ENCODE measurements around the gene MZT2A.
"Not testable (repeated sequence)": the region's sequence is repeated elsewhere in the genome, so short reads cannot be mapped to it uniquely, and the experiment has no call there.

The MZT2A gene

DNA sequence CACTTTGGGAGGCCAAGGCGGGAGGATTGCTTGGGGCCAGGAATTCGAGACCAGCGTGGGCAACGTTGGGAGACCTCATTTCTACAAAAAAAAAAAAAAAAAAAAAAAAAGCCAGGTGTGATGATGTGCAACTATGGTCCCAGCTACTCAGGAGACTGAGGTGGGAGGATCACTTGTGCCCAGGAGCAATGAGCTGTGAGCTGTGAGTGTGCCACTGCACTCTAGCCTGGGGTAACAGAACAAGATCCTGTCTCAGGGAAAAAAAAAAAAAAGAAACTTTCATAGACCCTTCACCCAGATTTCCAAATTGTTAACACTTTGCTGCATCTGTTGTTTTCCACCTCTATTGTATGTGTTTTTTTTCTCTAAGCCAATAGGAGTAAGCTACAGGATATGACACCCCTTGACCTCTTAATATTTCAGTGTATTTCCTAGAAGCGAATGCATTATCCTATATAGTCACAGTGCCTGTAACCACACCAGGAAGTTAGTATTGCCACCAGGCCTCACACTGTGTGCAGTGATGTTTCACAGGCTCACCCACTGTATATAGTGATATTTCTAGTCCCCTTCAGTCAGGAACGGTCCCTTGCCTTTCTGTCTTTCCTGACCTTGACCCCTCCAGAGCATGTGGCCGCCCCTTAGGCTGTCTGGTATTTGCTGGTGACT is 12.0 kb upstream of the MZT2A start:
- not testable (repeated sequence) for H3K27me3 ChIP-seq (ENCODE audit: low read depth, low read length); H3K4me1 ChIP-seq (ENCODE audit: control insufficient read depth in 1 of 2, insufficient read depth in 2 of 2, low read length in 2 of 2); H3K4me3 ChIP-seq (ENCODE audit: low read depth in 1 of 2, low read length in 2 of 2); H3K9me3 ChIP-seq (ENCODE audit: control insufficient read depth in 1 of 2, low read length in 2 of 2); H3K27ac ChIP-seq (ENCODE audit: low read length)
- peaks cover 6 to 66% of the 10 kb centered on the region in 2 donors for H3K36me3 ChIP-seq (ENCODE audit: control insufficient read depth in 1 of 2, insufficient read depth in 2 of 2, low read length in 2 of 2)

DNA sequence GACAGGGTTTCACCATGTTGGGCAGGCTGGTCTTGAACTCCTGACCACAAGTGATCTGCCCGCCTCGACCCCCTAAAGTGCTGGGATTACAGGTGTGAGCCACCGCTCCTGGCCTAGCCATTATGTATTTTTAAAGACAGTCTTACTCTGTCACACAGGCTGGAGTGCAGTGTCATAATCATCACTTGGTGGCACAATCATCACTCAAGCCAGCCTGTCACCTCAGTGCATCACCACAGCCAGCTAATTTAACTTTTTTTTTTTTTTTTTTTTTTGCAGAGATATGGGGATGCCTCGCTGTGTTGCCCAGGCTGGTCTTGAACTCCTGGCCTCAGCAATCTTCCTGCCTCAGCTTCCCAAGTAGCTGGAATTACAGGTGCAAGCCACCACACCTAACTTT is 11.4 kb upstream of the MZT2A start:
- peaks cover 6 to 67% of the 10 kb centered on the region in 2 donors for H3K36me3 ChIP-seq (ENCODE audit: control insufficient read depth in 1 of 2, insufficient read depth in 2 of 2, low read length in 2 of 2)
- H3K9me3 ChIP-seq (ENCODE audit: control insufficient read depth in 1 of 2, low read length in 2 of 2) = not testable (repeated sequence)

DNA sequence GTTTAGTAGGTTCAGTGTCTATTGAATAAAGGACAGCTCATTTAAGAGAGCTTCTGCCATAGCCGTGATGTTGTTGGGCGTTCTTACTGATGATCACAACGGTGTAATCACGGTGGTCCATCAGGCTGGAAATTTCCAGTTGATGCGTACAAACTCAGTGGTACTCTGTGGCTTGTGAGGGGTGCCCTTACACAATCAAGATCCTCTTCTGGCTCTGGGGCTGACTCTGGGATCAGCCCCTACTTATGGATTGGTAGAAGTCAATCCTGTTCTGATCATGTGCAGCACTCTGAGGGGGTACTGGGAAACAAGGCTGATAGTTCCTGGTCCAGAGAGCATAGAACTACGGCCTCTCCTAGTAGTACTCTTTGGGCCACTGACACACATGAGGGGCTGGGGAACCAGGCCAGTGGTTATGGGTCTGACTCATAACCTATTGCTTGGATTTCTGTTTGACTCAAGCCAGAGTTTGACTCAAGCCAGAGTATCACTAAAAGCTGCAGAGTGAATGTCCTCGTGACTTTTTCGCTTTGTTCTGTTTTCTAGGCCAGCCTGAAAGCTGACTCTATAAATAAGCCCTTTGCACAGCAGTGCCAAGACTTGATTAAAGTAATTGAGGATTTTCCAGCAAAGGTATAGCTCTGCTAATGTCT is 6.2 kb upstream of the MZT2A start:
- H3K9me3 ChIP-seq (ENCODE audit: control insufficient read depth in 1 of 2, low read length in 2 of 2); H3K27ac ChIP-seq (ENCODE audit: low read length); H3K27me3 ChIP-seq (ENCODE audit: low read depth, low read length); H3K4me3 ChIP-seq (ENCODE audit: low read depth in 1 of 2, low read length in 2 of 2): not testable (repeated sequence)
- peaks cover 0 to 38% of the 10 kb centered on the region in 2 donors for H3K36me3 ChIP-seq (ENCODE audit: control insufficient read depth in 1 of 2, insufficient read depth in 2 of 2, low read length in 2 of 2)
- H3K4me1 ChIP-seq (ENCODE audit: control insufficient read depth in 1 of 2, insufficient read depth in 2 of 2, low read length in 2 of 2) = peaks cover 0 to 16% of the 10 kb centered on the region in 2 donors

More for the DNA sequence above, 11.4 kb upstream of the MZT2A start:
- not testable (repeated sequence) for H3K27ac ChIP-seq (ENCODE audit: low read length); H3K27me3 ChIP-seq (ENCODE audit: low read depth, low read length); H3K4me1 ChIP-seq (ENCODE audit: control insufficient read depth in 1 of 2, insufficient read depth in 2 of 2, low read length in 2 of 2); H3K4me3 ChIP-seq (ENCODE audit: low read depth in 1 of 2, low read length in 2 of 2)

DNA sequence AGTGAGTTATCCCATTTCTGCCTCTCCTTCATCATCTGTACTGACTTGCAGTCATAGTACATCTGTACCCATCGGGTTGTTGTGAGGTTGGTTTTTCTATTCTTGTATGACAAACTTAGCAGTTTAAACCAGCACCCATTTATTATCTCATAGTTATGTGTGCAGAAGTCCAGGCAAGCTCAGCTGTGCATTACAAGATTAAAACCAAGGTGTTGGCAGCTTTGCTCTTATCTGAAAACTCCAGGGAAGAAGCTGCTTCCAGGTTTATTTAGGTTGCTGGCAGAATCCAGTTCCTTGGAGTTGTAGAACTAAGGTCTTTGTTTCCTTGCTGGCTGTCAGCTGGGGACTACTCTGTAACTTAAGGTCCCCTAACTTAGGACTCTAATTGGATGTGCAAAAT is 3.3 kb upstream of the MZT2A start:
- H3K27ac ChIP-seq (ENCODE audit: low read length) = not testable (repeated sequence)
- H3K4me1 ChIP-seq (ENCODE audit: control insufficient read depth in 1 of 2, insufficient read depth in 2 of 2, low read length in 2 of 2) = peaks cover 0 to 25% of the 10 kb centered on the region in 2 donors

DNA sequence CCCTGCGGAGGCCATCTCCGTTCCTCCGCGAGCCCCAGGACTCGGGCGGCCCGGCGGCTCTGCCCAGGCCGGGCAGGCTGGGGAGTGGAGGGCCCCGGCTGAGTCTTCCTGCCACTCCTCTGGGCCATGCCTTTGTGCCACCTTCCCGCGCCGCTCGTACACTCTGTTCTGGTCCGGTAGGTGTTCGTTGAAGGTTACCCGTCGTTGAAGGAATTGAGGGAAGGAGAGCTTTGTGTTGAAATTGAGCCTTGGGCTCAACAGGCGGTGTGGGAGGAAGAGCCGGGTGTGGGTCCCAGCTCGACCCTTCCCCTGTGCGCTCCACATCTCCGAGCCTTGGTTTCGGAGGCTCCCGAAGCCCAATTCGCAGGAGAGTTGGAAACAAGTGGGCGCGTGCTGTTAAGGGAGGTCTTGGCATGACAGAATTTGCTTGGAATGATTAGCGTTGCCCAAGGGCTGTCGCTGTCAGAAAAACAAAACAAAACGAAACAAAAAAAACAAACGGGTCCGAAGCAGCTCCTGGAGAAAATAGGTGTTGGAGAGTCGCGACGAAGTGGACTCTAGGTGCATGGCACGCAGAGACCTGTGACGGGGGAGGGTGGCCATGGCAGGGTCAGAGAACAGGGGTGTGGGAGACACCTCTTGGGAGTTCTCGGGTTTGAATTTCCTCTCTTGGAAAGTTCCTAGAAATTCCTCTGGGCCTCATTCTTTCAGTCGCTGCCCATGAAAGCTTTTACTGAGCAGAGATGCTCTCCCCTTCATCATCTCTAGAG is 1.2 kb upstream of the MZT2A start:
- peaks cover 0 to 27% of the 10 kb centered on the region in 2 donors for H3K4me1 ChIP-seq (ENCODE audit: control insufficient read depth in 1 of 2, insufficient read depth in 2 of 2, low read length in 2 of 2)
- no peaks in the 10 kb centered on the region for H3K27me3 ChIP-seq (ENCODE audit: low read depth, low read length)
- peaks cover 0 to 5% of the 10 kb centered on the region in 2 donors for H3K36me3 ChIP-seq (ENCODE audit: control insufficient read depth in 1 of 2, insufficient read depth in 2 of 2, low read length in 2 of 2)
- peak overlapping the region; percentile 80 to 83 for H3K4me3 ChIP-seq (ENCODE audit: low read depth in 1 of 2, low read length in 2 of 2)
- no peaks in the 10 kb centered on the region for H3K9me3 ChIP-seq (ENCODE audit: control insufficient read depth in 1 of 2, low read length in 2 of 2)
- peak overlapping the region; percentile 79 for H3K27ac ChIP-seq (ENCODE audit: low read length)

More for the DNA sequence above, 3.3 kb upstream of the MZT2A start:
- H3K36me3 ChIP-seq (ENCODE audit: control insufficient read depth in 1 of 2, insufficient read depth in 2 of 2, low read length in 2 of 2) = peaks cover 0 to 16% of the 10 kb centered on the region in 2 donors
- H3K4me3 ChIP-seq (ENCODE audit: low read depth in 1 of 2, low read length in 2 of 2); H3K27me3 ChIP-seq (ENCODE audit: low read depth, low read length); H3K9me3 ChIP-seq (ENCODE audit: control insufficient read depth in 1 of 2, low read length in 2 of 2): not testable (repeated sequence)

DNA sequence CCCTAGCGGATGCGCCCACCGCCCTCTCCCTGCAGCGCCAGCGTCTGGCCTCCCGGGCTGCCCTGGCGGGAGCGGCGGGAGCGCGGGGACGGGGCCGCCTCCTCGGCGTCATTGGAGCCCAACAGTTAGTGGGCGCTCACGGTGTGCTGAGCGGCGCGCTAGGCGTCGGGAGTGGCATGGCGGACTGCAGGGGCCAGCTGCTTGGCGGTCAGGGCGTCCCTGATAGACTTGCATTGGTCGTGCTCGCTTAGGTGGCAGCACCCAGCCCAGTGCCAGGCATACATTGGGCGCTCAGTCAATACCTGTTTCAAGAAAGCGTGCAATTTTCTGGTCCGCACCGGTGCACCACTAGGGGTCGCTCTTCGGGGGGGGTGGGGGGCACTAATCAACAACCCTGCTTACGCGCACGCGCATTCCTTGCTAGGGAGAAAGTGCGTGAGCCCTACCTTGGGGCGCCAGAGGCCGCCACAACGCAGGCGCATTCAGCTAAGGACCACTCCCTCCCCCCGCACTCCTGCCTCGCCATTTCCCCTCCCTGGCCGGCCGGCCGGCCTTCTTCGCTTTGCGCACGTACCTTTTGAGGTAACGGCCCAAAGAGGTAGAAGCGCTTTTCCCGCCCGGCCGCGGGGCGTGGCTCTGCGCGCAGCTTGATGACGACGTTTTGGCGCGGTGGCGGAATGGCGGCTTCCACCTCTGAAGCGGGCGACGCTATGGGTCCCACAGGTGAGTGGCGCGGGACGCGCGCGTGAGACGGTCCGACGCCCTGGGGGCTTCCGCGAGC is 411 bp upstream of the MZT2A start:
- Histone ChIP-seq H3K9me3 (ENCODE audit: control insufficient read depth in 1 of 2, low read length in 2 of 2) (no peaks in the 10 kb centered on the region), H3K36me3 (ENCODE audit: control insufficient read depth in 1 of 2, insufficient read depth in 2 of 2, low read length in 2 of 2) (no peaks in the 10 kb centered on the region), H3K27me3 (ENCODE audit: low read depth, low read length) (no peaks in the 10 kb centered on the region), H3K4me1 (ENCODE audit: control insufficient read depth in 1 of 2, insufficient read depth in 2 of 2, low read length in 2 of 2) (peaks cover 0 to 27% of the 10 kb centered on the region in 2 donors), H3K27ac (ENCODE audit: low read length) (peak overlapping the region; percentile 79), H3K4me3 (ENCODE audit: low read depth in 1 of 2, low read length in 2 of 2) (peak overlapping the region; percentile 80 to 83)

DNA sequence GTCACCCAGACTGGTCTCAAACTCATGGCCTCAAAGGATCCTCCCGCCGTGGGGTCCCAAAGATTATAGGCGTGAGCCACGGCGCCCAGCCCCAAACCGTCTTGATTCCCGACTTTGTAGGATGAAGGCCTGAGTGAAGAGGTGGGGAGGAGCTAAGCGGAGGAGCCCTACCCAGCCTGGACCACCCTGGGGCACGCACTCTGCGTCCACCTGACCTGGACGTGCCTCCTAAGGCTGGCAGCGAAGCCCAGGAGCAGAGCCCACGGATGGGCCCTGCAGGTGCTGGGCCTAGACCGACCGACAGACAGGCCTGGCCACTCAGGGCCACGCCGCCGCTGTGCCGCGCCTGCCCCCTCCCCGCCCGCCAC is 744 bp downstream of the MZT2A start:
- H3K9me3 ChIP-seq (ENCODE audit: control insufficient read depth in 1 of 2, low read length in 2 of 2); H3K27me3 ChIP-seq (ENCODE audit: low read depth, low read length); H3K36me3 ChIP-seq (ENCODE audit: control insufficient read depth in 1 of 2, insufficient read depth in 2 of 2, low read length in 2 of 2); H3K27ac ChIP-seq (ENCODE audit: low read length): not testable (repeated sequence)
- Histone ChIP-seq H3K4me1 (ENCODE audit: control insufficient read depth in 1 of 2, insufficient read depth in 2 of 2, low read length in 2 of 2) (peaks cover 0 to 27% of the 10 kb centered on the region in 2 donors), H3K4me3 (ENCODE audit: low read depth in 1 of 2, low read length in 2 of 2) (peak overlapping the region; percentile 30 to 83)

DNA sequence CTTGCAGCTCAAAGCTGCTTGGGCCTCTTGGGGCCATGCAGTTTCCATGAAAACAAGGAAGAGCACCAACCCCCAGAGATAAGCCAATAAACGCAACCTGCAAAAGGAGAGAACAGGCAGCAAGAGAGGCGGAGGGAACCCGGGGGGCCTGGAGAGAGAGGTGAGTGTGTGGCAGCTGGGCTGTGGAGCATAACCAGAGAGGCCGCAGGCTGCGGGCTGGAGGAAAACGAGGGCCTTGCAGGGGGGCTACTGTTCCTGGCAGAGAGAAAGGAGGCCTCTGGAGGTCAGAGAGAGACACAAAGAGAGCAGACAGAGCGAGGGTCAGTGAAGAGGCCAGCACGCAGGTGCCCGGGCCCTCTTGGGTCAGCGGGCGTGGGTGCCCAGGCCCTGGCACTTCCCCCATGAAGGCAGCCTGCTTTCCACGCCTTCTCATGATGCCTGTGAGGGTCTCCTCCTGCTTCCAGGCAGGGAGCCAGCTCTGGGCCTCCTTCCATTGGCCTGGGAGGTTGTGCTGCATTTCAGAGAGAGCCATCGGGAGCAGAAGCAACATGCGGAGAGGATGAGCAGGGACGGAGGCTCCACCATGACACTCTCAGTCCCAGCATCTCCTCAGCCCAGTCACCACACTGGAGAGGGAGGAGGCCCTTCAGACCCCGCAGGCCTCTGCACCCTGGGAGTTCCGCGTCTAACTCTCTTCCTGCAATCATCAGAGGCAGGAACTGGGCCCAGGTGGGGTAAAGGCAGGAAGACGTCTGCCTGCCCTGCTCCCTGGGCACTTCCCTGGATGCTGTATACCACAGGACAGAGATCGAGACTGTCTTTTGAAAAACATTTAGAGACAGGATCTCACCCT is 1.4 kb downstream of the MZT2A start:
- not testable (repeated sequence) for H3K27ac ChIP-seq (ENCODE audit: low read length); H3K36me3 ChIP-seq (ENCODE audit: control insufficient read depth in 1 of 2, insufficient read depth in 2 of 2, low read length in 2 of 2); H3K9me3 ChIP-seq (ENCODE audit: control insufficient read depth in 1 of 2, low read length in 2 of 2); H3K27me3 ChIP-seq (ENCODE audit: low read depth, low read length)
- H3K4me3 ChIP-seq (ENCODE audit: low read depth in 1 of 2, low read length in 2 of 2) = peak overlapping the region; percentile 30 to 83
- peaks cover 0 to 27% of the 10 kb centered on the region in 2 donors for H3K4me1 ChIP-seq (ENCODE audit: control insufficient read depth in 1 of 2, insufficient read depth in 2 of 2, low read length in 2 of 2)

DNA sequence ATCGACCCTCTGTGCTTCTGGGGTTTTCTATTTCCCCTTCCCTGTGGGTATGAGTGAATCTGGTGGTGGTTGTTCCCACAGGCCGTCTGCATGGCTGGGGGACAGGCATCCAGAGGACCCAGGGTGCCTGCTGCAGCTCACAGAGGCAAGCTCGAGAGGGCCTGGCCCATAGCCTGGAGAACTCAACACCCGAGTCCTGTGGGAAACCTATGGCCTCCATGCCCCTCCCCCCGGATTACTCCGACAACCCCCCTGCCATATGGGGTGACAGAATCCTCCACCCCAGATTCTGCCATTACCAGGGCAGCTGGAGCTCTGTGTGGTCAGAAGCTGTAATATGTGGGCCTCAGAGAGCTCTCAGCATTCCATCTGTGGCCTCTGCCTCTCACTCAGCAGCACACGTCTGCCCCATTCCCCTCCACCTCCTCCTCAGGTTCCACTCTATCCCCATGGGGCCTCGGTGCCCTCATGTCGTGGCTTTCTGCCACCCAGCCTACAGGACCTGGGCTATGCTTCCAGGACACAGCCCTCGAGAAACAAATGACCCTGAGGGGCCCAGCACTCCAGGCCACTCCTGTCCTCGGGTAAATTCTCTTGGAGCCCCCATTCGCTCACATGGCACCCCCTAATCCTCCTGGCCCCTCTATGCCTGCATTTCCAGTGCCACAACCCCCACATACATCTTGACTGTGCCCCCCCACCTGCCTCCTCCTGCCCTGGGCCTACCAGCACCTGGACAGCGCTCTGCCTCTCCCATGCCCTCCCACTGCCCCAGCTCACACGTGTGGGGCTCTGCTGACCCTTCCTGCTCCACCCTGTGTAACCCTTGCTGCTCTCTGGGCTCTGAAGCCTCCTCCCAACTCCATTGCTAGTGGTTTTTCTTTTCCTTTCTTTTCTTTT is 3.6 kb downstream of the MZT2A start:
- H3K36me3 ChIP-seq (ENCODE audit: control insufficient read depth in 1 of 2, insufficient read depth in 2 of 2, low read length in 2 of 2) = peaks cover 0 to 5% of the 10 kb centered on the region in 2 donors
- peaks cover 0 to 11% of the 10 kb centered on the region in 2 donors for H3K4me1 ChIP-seq (ENCODE audit: control insufficient read depth in 1 of 2, insufficient read depth in 2 of 2, low read length in 2 of 2)
- H3K27ac ChIP-seq (ENCODE audit: low read length) = no peak overlapping the region
- H3K9me3 ChIP-seq (ENCODE audit: control insufficient read depth in 1 of 2, low read length in 2 of 2) = no peaks in the 10 kb centered on the region
- H3K27me3 ChIP-seq (ENCODE audit: low read depth, low read length) = no peaks in the 10 kb centered on the region
- H3K4me3 ChIP-seq (ENCODE audit: low read depth in 1 of 2, low read length in 2 of 2) = no peak overlapping the region

Data from muscle layer of duodenum (tissue), 2 donors.